H9 (cell line): ENCODE data around the gene COX5B. TPM values are rescaled to one million over a fixed set of nuclear protein-coding genes. Genes with fewer than 3 reads are reported as not detected.

Source experiments
- DNase-seq: peaks from one replicate; pipeline ENCODE4 v3.0.0-alpha.2; 2017
- H2AFZ ChIP-seq: one replicate; pipeline ENCODE4 v1.6.1; 2013; ENCODE audit warnings: mild to moderate bottlenecking, low read length, control low read depth, moderate library complexity
- H2AK5ac ChIP-seq: 2 replicates; pipeline ENCODE4 v1.6.1; 2013; ENCODE audit warnings: low read length, control low read depth, mixed read lengths; ENCODE audit not compliant: insufficient read length
- H2BK120ac ChIP-seq: one replicate; pipeline ENCODE4 v1.6.1; 2013; ENCODE audit warnings: low read depth, mild to moderate bottlenecking, low read length, control low read depth, inconsistent platforms; ENCODE audit not compliant: poor library complexity, severe bottlenecking
- H2BK12ac ChIP-seq: 2 replicates; pipeline ENCODE4 v1.6.1; 2013; ENCODE audit warnings: low read length, control low read depth, mixed read lengths, low read depth; ENCODE audit not compliant: insufficient read length
- H2BK15ac ChIP-seq: 2 replicates; pipeline ENCODE4 v1.6.1; 2013; ENCODE audit warnings: low read depth, low read length, control low read depth
- H2BK20ac ChIP-seq: one replicate; pipeline ENCODE4 v1.6.1; 2013; ENCODE audit warnings: low read depth, mild to moderate bottlenecking, low read length, control low read depth, inconsistent platforms; ENCODE audit not compliant: poor library complexity, severe bottlenecking
- H2BK5ac ChIP-seq: 2 replicates; pipeline ENCODE4 v1.6.1; 2013; ENCODE audit warnings: low read length, control low read depth, mixed read lengths; ENCODE audit not compliant: insufficient read length
- H3K14ac ChIP-seq: 2 replicates; pipeline ENCODE4 v1.6.1; 2013; ENCODE audit warnings: low read length, control low read depth; ENCODE audit not compliant: insufficient read depth
- H3K18ac ChIP-seq: 2 replicates; pipeline ENCODE4 v1.6.1; 2013; ENCODE audit warnings: low read depth, mild to moderate bottlenecking, mixed read lengths, low read length, control low read depth; ENCODE audit not compliant: insufficient read length
- H3K23ac ChIP-seq: 2 replicates; pipeline ENCODE4 v1.6.1; 2013; ENCODE audit warnings: low read length, control low read depth, mixed read lengths, low read depth; ENCODE audit not compliant: insufficient read length
- H3K23me2 ChIP-seq: 2 replicates; pipeline ENCODE4 v1.6.1; 2013; ENCODE audit warnings: low read depth, mild to moderate bottlenecking, mixed read lengths, low read length, control low read depth; ENCODE audit not compliant: insufficient read length, poor library complexity, severe bottlenecking
- H3K27ac ChIP-seq: 2 replicates; pipeline ENCODE4 v1.5.1; 2013; ENCODE audit warnings: low read length, control low read depth, mixed read lengths, low read depth; ENCODE audit not compliant: insufficient read length
- H3K27me3 ChIP-seq: 2 replicates; pipeline ENCODE4 v1.6.1; 2013; ENCODE audit warnings: low read length, control low read depth, inconsistent platforms; ENCODE audit not compliant: insufficient read depth
- H3K4ac ChIP-seq: 2 replicates; pipeline ENCODE4 v1.6.1; 2013; ENCODE audit warnings: low read depth, mild to moderate bottlenecking, control low read depth, inconsistent platforms, low read length, moderate library complexity
- H3K4me1 ChIP-seq: 2 replicates; pipeline ENCODE4 v1.6.1; 2013; ENCODE audit warnings: low read length, control low read depth, inconsistent platforms; ENCODE audit not compliant: insufficient read depth
- H3K4me2 ChIP-seq: 2 replicates; pipeline ENCODE4 v1.6.1; 2013; ENCODE audit warnings: low read length, control low read depth, mixed read lengths; ENCODE audit not compliant: insufficient read length, insufficient read depth
- H3K56ac ChIP-seq: 2 replicates; pipeline ENCODE4 v1.6.1; 2013; ENCODE audit warnings: low read depth, mild to moderate bottlenecking, mixed read lengths, low read length, control low read depth; ENCODE audit not compliant: insufficient read length
- H3K79me1 ChIP-seq: 2 replicates; pipeline ENCODE4 v1.6.1; 2013; ENCODE audit warnings: low read depth, mild to moderate bottlenecking, moderate library complexity, low read length, control low read depth, inconsistent platforms; ENCODE audit not compliant: insufficient read depth, poor library complexity, severe bottlenecking
- H3K79me2 ChIP-seq: 2 replicates; pipeline ENCODE4 v1.6.1; 2013; ENCODE audit warnings: low read length, control low read depth, inconsistent platforms; ENCODE audit not compliant: insufficient read depth
- H3K9ac ChIP-seq: 2 replicates; pipeline ENCODE4 v1.6.1; 2013; ENCODE audit warnings: low read length, control low read depth, mixed read lengths; ENCODE audit not compliant: insufficient read length; ENCODE audit errors: extremely low read depth
- H3K9me3 ChIP-seq: one replicate; pipeline ENCODE4 v1.6.1; 2013; ENCODE audit warnings: low read depth, low read length, inconsistent platforms; ENCODE audit not compliant: control insufficient read depth
- H3T11ph ChIP-seq: one replicate; pipeline ENCODE4 v1.6.1; 2013; ENCODE audit warnings: mild to moderate bottlenecking, low read length, control low read depth, inconsistent platforms
- H4K20me1 ChIP-seq: one replicate; pipeline ENCODE4 v1.6.1; 2013; ENCODE audit not compliant: control insufficient read depth, insufficient read length, insufficient read depth
- H4K5ac ChIP-seq: 2 replicates; pipeline ENCODE4 v1.6.1; 2013; ENCODE audit warnings: low read depth, mild to moderate bottlenecking, mixed read lengths, low read length, control low read depth; ENCODE audit not compliant: insufficient read length
- H4K8ac ChIP-seq: replicated peaks from 2 replicates; pipeline ENCODE4 v1.6.1; 2013; ENCODE audit warnings: low read length, control low read depth, mixed read lengths, low read depth; ENCODE audit not compliant: insufficient read length
- H4K91ac ChIP-seq: 2 replicates; pipeline ENCODE4 v1.6.1; 2013; ENCODE audit warnings: low read depth, mild to moderate bottlenecking, moderate library complexity, mixed read lengths, low read length, control low read depth; ENCODE audit not compliant: insufficient read length
- H3K27ac Mint-ChIP-seq, 3 experiments: 2 replicates in 2 of 3; 3 replicates in 1 of 3; pipeline ENCODE4 v1.8.0; 2020 to 2021; ENCODE audit warnings: mixed read lengths in 3 of 3, mild to moderate bottlenecking in 1 of 3, moderate library complexity in 1 of 3
- H3K27me3 Mint-ChIP-seq: 2 replicates; pipeline ENCODE4 v1.8.0; 2021; ENCODE audit warnings: low read depth, mild to moderate bottlenecking, moderate library complexity, mixed read lengths
- H3K36me3 Mint-ChIP-seq, 3 experiments: 2 replicates in 2 of 3; 3 replicates in 1 of 3; pipeline ENCODE4 v1.8.0; 2020 to 2021; ENCODE audit warnings: low read depth in 3 of 3, mixed read lengths in 3 of 3; ENCODE audit not compliant: insufficient read depth in 1 of 3
- H3K4me1 Mint-ChIP-seq, 2 experiments: 2 replicates each; pipeline ENCODE4 v1.8.0; 2020; ENCODE audit warnings: mixed read lengths in 2 of 2
- H3K4me3 Mint-ChIP-seq, 2 experiments: 2 replicates in 1 of 2; 3 replicates in 1 of 2; pipeline ENCODE4 v1.8.0; 2020 to 2021; ENCODE audit warnings: mild to moderate bottlenecking in 2 of 2, mixed read lengths in 2 of 2, moderate library complexity in 1 of 2
- H3K9me3 Mint-ChIP-seq, 2 experiments: 2 replicates in 1 of 2; 3 replicates in 1 of 2; pipeline ENCODE4 v1.8.0; 2020; ENCODE audit warnings: mild to moderate bottlenecking in 2 of 2, mixed read lengths in 2 of 2, moderate library complexity in 1 of 2
- CTCF ChIP-seq: fragments of 200-600 bp; sonication (generic); conservative IDR thresholded peaks from 3 replicates; pipeline ENCODE4 v1.8.0; 2021; ENCODE audit warnings: antibody characterized with exemption, mild to moderate bottlenecking
- WGBS: extraction: QIAGEN DNeasy Blood & Tissue Kit; methylation state at CpG from one replicate; pipeline ENCODE4 v1.1.7; 2013; ENCODE audit warnings: missing lambda C conversion rate, low lambda C conversion rate, mixed read lengths; ENCODE audit not compliant: insufficient read length; ENCODE audit errors: extremely low coverage; 5-methylcytosine and 5-hydroxymethylcytosine counted together
- total RNA-seq: library from RNA; stranded (reverse); gene quantifications from 2 replicates; pipeline ENCODE4 v1.2.1, GENCODE V29; 2021

Gene COX5B
- total RNA-seq, 1 experiment from 2014 or later = 237 TPM

- H3K4ac ChIP-seq = no peak overlapping the region
- H2AK5ac ChIP-seq = no peak overlapping the region
- no peak overlapping the region for H3K4me2 ChIP-seq
- no peak overlapping the region for H2BK15ac ChIP-seq
- no peaks in the 10 kb centered on the region for H4K20me1 ChIP-seq
- no peak overlapping the region for H2BK120ac ChIP-seq
- no peak overlapping the region for H3K27ac Mint-ChIP-seq
- no peak overlapping the region for H2BK20ac ChIP-seq
- H2AFZ ChIP-seq = no peak overlapping the region
- no peak overlapping the region for H4K5ac ChIP-seq
- H3K56ac ChIP-seq = no peak overlapping the region
- no peak for DNase-seq
- H2BK12ac ChIP-seq = no peak overlapping the region
- no peak overlapping the region for H4K8ac ChIP-seq
- no peaks in the 10 kb centered on the region for H3K4me1 ChIP-seq
- no peaks in the 10 kb centered on the region for H3K27me3 ChIP-seq
- no peaks in the 10 kb centered on the region for H3K79me2 ChIP-seq
- no peak overlapping the region for H3K4me3 Mint-ChIP-seq
- H3T11ph ChIP-seq = no peak overlapping the region
- no peak overlapping the region for H3K9ac ChIP-seq
- peaks cover 9% of the 10 kb centered on the region for H3K9me3 ChIP-seq
- H3K79me1 ChIP-seq = no peaks in the 10 kb centered on the region
- no peaks in the 10 kb centered on the region for H3K4me1 Mint-ChIP-seq
- no peak overlapping the region for H3K23ac ChIP-seq
- TF ChIP-seq CTCF = no peak
- H3K9me3 Mint-ChIP-seq = peaks cover 3 to 8% of the 10 kb centered on the region in 2 experiments; a peak in 4 of 5 replicates
- no peak overlapping the region for H3K14ac ChIP-seq
- H3K18ac ChIP-seq = no peak overlapping the region
- no peak overlapping the region for H4K91ac ChIP-seq
- WGBS = no CpG with 5 or more reads among the region's 2 CpGs
- H2BK5ac ChIP-seq = no peak overlapping the region
- peaks cover 39 to 62% (median 57%) of the 10 kb centered on the region in 3 experiments for H3K36me3 Mint-ChIP-seq
- no peak overlapping the region for H3K27ac ChIP-seq
- peaks cover 1% of the 10 kb centered on the region; the same call in 1 of the 2 replicates for H3K27me3 Mint-ChIP-seq
- no peaks in the 10 kb centered on the region for H3K23me2 ChIP-seq
Measured at GRCh38 chr2:97653473-97653872, 7.6 kb downstream of the COX5B start.
